Left forelimb (tissue), 1 donor: ENCODE data around the gene STK32B.

Experiments
- DNase-seq: peaks from one replicate; pipeline ENCODE4 v3.0.0-alpha.2; 2018; ENCODE audit warnings: low spot score

STK32B gene

GRCh38 chr4:5524446-5525299 lies 473.4 kb downstream of the STK32B start:
- DNase-seq: no peak

GRCh38 chr4:5526080-5526846 lies 475.0 kb downstream of the STK32B start:
- no peak for DNase-seq

GRCh38 chr4:5527211-5527610 lies 475.9 kb downstream of the STK32B start:
- no peak for DNase-seq

GRCh38 chr4:5528031-5528436 lies 476.8 kb downstream of the STK32B start:
- no peak for DNase-seq

DNA sequence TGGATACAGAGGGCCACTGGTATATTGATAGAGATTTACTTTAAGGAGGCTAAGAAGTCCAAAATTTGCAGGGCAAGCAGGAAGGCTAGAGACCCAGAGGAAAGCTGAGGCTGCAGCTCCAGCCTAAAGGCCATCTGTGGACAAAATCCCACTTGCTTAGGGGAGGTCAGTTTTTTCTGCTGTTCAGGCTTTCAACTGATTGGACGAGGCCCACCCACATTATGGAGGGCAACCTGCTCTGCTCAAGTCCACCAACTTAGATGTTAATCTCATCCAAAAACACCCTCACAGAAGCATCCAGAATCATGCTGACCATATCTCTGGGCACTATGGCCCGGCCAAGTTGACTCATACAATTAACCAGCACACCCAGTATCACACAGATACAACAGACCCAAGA lies 480.8 kb downstream of the STK32B start:
- no peak for DNase-seq

DNA sequence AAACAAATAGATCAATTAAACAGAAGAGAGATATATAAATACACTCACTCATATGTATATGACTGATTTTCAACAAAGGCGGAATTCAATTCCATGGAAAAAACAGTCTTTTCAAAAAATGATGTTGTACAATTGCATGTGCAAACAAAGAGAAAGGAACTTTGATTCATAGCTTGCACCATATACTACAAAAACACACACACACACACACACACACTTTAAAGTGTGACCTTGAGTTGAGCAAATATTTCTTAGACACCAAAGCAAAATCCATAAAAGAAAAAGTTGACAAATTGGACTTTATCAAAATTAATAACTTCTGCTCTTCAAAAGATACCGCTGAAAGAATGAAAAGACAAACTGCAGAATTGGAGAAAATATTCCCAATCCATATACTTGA lies 488.3 kb downstream of the STK32B start:
- no peak for DNase-seq

- no peak for DNase-seq
Observed at GRCh38 chr4:5541169-5541568, 489.9 kb downstream of the STK32B start.

GRCh38 chr4:5543681-5544080 lies 492.4 kb downstream of the STK32B start:
- no peak for DNase-seq

DNA sequence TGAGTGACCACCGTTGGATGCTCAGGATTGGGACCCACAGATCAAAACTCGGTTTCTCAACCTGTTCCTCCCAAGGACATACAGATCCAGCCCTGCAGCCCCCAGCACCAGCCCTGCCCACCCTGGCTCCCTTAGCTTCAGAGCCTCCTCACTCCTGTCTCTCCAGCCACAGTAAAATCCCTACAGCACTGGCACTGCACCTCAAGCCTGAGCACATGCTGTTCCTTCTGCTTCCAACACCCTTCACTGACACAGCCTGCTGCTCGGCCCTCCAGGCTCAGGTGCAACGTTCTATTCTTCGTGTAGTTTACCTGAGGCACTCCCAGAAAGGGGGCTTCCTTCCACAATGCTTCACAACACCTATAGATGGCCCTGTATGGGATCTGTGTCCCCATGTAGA lies 493.5 kb downstream of the STK32B start:
- DNase-seq: no peak

DNA sequence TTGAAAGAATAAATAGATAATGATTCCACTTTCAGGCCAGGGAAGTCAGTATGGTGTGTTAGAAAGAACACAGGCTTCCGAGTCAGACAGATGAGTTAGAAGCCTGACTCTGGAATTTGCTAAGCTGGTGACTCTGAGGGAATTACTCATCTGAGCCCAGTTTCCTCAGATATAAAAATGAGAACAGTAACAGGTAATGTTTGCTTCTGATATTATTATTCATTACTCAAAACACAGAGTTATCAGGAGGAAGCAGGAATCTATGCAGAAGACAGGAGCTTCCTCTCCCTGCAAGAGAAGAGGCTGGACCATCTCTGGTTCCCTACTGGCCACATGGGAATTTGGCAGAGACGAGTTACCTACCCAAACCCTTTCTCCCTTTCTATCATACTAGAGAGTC lies 494.0 kb downstream of the STK32B start:
- no peak for DNase-seq

DNA sequence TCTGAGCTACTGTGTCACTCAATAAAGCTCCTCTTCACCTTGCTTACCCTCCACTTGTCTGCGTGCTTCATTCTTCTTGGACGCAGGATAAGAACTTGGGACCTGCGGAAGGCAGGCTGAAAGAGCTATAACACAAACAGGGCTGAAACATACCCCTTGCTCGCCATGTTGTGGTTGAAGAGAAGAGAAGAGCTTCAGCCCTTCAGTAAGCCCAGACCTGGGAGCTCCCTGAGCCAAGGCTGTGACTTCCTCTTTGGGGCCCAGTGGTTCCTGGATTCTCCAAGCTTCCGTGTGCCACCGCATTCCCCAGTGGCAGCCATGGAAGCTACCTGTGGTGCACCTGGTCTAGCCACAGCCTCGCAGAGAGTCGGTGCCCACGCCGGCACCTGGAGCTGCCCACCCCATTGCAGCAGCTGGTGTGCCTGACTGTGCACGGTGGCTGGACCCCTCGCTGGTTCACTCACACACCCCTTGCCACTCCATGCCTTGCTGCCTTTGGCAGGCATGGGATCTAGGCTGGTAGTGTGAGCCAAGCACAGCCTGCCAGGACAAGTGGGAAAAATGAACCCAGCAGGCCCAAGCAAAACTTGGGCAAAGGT lies 496.5 kb downstream of the STK32B start:
- DNase-seq: no peak
